GM19395 (cell line): Measurements from ENCODE around the gene IGFBP1.

Source experiments
- ATAC-seq: cut with Tn5 transposase; IDR thresholded peaks from one replicate; pipeline ENCODE4 v1.9.1; 2021; ENCODE audit warnings: mild to moderate bottlenecking, moderate library complexity; ENCODE audit not compliant: unreplicated experiment

Gene IGFBP1

DNA sequence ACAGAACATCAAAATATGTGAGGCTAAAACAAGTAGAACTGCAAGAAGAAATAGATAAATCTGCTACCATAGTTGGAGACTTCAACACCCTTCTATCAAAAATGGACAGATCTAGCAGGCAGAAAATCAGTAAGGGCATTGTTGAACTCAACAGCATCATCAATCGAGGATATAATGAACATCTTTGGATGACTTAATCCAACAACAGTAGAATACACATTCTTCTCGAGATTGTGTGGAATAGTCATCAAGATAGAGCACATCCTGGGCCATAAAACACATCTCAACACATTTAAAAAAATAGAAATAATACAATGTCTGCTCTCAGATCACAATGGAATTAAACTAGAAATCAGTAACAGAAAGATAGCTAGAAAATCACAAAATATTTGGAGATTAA, 9.9 kb downstream of the IGFBP1 start:
- no peak for ATAC-seq

DNA sequence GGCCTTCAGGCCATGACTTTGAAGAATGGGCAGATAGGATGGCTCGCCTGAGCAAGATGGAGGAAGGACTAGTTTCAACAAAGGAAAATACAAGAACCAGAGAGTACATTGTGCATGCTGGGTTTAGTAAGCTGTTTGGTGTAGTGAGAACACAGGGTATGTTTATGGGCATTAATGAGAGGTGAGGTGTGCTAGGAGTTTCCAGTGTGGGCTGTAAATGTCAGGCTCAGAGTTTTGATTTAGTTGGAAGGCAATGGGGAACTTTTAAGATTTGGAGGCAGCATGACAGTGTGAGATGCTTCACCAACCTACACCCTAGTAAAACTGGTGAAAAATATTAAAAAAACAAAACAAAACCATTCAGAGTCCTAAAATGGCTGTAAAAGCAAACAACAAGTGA, 13.3 kb downstream of the IGFBP1 start:
- no peak for ATAC-seq

DNA sequence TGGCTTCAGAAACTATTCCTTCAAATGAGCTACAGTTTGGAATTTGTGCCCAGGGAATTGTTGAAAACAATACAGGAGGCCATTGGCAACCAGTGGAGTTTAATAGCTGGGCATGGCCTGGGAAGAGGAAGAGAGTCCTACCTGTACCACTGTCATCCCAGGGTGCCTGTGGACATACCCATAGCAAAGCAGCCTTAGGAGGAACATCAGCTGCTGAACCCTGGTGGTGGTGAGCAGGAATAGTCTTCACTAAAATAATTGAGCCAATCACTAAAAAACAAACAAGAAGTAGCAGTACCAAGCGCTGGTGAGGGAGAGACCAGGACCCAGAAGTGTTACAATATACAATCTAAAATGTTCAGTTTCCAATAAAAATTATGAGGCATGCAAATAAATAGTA, 14.5 kb downstream of the IGFBP1 start:
- ATAC-seq, result no peak

DNA sequence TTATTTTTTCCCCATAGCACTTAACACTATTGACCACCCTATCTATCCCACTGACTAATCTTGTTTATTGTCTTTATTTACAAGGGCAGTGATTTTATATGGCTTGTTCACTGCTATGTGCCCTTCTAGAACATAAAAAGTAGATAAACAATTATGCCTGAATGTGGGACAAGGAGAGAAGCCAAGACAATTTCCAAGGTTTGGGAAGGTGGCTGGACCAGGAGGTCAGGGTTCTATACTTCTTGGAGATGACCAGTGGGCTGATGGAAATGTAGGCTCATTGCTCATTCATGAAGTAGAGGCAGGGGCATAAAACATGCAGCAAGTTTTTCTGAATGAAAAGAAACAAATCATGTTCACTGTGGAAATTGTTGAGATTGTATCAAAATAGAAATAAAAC, 21.3 kb downstream of the IGFBP1 start:
- no peak for ATAC-seq

DNA sequence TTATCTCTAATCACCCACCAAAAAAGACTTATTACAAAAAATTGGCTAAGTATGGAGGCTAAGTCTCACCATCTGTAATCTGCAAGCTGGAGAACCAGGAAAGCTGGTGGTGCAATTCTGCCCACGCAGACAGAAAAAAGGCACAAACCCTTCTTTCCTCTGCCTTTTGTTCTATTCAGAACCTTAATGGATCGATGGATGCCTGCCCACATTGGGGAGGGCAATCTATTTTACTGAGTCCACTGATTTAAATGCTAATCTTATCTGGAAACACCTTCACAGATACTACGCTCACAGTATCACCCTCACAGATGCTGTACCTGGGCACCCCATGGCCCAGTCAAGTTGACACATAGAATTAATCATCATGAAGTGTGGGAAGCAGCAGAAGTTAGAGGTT, 22.6 kb downstream of the IGFBP1 start:
- no peak for ATAC-seq

DNA sequence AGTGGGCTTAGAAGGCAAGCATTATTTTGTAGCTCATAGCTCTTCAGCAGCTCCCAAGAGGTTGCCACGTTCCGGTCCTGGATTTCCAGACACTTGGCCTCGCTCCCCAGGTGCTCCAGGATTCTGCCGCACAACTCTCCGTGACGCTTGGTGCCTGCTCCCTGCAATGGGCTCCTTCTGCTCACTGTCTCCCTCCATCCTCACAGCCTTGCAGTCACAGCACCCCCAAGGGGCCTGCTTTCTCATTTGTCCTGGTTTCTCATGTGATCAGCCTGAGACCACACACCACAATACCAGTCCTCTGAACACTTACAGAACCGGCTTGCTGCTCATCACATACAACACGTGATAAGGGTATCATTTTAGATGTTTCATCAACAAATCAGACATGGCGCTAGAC, 23.0 kb downstream of the IGFBP1 start:
- ATAC-seq, result no peak

DNA sequence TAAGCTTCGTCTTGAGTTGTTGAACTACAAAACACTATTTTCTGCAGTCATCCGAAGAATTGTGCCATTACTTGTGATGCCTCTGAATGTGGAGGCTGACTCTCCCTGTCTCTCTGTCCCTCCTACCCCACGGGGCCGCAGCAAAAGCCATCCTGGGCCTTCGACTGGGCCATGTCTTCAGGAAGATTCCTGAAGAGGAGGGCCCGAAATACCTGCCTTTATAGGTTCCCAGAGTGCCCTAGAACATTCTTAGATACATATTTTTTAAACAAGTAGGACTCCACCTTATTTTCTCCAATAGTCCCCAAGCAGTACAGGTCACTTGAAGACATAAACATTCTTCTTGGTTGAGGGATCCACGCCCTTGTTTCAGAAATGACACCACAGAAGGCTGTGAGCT, 24.7 kb downstream of the IGFBP1 start:
- ATAC-seq, result no peak

DNA sequence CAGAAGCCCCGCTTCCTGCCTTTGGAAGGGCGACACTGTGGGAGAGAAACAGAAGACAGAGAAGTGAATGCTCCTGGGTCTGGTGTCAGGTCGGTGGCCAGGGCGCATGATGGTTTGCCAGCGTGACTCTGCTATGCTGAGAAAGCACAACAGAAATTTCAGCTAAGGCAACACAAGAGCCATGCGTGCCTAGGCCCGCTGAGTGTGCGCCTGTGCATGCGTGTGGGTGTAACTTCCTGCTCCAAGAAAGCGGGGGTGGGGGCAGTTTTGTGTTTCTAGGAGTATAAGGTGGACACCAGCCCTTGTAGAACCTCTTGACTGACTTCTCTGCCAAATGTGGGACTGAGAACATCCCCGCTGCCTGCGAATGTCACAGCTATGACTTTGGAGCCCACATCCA, 26.6 kb downstream of the IGFBP1 start:
- no peak for ATAC-seq

DNA sequence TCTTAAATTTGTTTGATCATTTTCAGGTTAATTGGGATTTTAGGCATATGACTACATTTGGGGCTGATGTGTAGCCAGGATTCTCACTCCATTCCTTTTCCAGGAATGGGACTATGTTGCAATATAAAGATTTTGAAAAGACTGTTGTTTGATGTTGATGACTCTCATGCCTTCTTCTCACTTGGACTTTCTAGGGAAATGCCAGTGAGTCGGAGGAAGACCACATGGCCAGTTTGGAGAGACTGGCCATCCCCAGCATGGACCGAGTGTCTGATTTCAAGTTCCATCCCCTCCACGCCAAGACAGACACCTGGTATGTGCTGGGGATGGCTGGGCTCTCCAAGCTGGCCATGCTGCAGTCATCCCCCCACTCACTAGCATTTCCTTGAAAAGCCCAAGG, 27.3 kb downstream of the IGFBP1 start:
- ATAC-seq, result no peak

DNA sequence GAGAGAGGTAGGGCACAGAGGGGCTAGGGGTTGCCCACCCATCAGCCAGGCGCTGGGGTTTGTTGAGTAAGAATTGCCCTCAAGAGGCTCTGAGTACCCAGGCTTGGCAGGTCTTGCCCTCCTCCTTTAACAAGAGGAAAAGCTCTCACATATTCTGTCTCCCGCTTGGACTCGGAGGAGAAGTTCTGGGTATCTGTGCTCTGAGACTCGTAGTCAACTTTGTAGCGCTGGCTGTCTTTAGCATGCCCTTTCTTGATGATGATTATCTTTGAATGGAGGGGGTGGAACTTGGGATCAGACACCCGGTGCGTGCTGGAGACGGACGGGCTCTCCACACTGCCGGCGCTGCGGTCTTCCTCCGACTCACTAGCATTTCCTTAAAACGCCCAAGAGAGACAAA, 28.8 kb downstream of the IGFBP1 start:
- no peak for ATAC-seq

DNA sequence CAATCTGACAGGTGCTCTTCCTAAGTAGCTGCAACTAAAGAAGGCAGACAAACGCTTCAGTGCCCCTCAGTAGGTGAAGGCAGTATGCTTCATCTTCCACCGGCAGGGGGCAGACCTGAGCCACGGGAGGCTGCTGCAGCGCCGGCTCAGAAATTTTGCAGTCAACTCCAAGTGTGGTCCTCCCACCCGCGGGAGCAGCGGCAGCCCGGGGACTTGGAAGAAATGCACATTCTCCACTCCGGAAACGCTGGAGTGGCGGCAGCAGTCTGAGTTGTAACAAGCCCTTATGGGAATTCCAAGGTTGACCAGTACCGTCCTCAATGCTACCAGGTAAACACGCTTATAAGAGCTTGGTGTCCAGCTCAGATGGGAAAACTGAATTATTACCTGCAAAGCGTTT, 29.4 kb downstream of the IGFBP1 start:
- peak; percentile 79 for ATAC-seq

DNA sequence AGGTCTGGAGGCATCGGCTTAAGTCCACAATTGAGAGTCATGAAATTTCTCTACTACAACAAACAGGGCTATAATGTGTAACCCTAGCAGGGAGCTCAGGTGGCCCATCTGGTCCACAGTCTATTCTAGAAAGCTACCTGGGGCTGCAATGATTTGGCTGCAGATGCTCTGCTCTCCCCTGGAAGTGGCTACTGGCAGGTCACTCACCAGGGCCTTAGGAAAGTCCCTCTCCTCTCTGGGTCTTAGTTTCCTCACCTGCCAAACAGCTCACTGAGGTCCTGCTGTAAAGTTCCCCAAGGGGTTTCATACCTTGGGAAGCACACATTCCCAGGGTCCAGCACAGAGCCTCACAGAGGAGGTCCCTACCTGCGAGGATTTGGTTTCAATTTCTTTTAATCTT, 30.3 kb downstream of the IGFBP1 start:
- no peak for ATAC-seq

DNA sequence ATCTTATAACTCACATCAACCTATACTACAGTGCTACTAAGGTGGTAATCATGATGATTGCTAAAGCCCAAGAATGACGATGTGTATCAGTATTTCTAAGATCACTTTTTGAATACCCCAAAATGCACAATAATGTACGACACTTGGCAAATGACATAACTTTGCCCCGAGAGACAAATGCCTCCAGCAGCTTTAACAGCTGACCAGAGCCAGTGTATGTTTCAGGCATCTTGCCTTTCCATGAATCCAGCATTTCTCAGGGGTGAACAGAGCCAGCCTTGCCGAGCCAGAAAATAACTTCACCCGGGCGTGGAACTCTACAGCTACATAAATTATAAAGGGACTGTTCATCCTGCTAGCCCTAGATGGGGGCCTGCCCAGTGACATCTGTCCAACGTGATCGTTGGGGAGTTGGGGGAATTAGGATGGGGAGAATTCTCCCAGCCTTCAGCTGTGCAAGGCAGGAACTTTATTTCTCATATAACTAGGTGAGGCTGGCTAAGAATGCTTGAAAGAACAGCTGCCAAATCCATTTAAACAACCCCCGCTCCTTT, 31.0 kb downstream of the IGFBP1 start:
- no peak for ATAC-seq

DNA sequence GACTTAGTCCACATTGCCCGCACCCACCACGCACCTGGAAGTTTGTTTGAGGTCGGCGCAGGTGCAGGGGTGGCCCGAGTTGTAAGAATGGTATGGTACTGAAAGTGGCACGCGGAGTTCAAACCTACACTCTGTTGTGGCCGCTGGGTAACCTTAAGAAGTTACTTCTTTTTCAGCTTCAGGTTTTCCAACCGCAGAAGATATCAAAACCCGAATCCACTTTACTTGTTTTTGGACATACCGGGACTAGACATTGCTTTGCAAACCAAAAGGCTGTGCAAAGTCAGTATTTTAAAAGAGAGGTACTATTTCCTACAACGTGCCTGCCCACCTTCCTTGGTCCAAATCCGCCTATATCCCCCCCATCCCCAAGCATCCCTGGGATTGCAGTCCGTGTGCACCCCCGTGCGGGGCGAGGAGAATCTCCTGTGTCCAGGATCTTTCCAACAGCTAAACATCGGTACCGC, 31.7 kb downstream of the IGFBP1 start:
- ATAC-seq, result no peak

DNA sequence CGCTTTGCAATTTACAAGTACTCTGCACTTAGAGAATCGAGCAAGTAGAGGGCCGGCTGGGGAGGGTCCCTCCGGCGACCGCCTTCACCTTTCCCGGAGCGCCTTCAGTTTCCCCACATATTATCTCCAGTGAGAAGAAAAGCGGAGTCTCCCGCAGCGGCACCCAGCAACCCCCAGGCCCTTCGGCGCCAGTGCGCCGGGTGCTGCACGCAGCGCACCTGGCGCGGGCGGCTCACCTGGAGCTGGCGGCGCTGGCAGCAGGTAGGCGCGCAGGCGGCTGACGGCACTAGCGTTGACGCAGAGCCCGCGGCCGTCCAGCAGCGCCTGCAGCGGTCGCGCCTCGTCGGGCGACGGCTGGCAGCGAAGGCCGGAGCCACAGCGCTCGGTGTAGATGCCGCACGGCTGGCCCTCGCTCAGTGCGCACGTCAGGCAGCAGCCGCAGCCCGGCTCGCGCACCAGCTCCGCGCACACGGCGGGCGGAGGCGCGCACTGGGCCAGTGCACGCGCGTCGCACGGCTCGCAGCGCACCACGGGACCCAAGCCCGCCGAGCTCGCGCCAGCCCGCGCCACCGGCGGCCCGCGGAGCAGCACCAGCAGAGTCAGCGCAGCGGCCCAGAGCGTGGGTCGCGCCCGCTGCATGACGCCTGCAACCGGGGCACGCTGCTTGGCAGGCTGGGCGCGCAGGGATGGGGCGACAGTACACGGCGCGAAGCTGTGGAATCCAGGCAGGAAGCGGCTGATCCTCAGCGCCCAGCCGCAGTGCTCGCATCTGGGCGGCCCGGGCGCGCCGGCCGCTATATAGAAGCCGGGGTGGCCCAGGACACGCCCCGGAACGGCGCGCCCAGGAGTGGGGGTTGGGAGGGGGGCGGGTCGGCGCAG, 32.5 kb downstream of the IGFBP1 start, which contains the start of gene IGFBP3:
Gene IGFBP3, minus strand, starts transcription at position 771 of the 879 bp plus-strand sequence. Its CDS starts 132 bp downstream, at position 639.
- ATAC-seq, result no peak

DNA sequence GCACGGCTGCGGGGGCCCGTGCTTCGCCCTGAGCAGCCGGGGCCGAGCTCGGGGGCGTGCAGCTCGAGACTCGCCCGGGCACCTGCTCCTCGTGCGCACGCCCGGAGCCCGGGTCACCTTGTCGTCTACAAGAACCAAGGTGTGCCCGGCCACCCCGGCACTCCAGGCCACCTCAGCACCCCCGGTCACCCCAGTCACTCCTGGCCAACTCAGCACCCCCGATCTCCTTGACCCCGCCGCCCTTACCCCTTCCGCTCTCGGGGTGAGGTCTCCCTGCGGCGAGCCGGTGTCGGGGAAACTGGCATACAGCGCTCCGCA, 33.1 kb downstream of the IGFBP1 start:
- ATAC-seq, result no peak

DNA sequence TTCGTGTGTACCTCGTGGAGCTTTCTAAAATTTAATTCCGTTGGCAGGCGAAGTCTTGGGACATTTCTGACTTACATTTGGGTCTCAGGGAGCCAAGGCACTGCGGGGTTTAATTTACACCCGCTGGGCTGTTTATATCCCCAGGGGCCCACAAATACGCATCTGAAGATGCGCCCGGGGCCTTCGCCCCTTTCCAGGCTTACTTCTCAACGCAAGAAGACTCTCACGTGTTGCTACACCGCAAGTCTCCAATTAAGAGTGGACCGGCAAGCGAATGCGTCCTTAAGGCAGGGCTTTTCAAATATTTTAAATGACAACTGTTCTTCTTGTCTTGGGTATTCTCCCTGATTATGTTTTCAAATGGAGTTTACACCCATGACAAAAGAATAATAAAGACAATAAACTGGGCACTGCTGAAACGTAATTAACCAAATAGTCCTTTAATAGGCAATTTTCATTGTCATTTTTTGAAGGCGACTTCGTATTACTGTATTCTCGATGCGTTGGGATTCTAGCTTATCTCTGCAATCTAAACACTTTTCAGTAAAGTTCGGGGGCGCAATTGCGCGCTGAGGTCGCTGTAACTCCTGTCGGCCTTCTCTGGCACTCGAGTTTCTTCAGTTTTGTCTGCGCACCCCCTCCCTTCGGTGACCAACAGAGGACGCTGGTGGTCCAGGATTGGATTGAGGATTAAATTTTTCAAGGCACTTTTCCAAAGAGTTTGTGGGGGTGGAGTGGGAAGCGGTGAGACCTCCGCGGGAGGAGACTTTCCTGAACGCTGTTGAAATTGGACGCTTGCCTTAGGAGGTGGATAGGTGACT, 33.6 kb downstream of the IGFBP1 start:
- no peak for ATAC-seq

DNA sequence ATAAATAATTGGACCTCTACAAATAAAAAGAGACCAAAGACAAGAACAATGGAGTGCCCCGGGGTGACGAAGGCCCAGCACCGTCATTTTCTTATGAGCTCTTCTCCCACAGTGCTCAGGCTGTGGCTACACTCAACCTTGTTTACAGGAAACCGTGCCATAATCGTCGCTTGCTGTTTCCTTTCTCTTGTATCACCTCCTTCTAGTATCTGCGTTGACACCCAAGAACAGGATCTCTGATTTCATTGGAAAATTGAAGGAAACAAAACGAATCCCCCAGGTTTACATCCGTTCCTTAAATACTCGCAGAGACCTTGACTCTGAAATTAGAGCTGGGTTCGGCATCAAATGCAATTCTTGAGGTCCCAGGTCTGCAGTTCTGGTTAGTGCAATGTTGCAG, 34.5 kb downstream of the IGFBP1 start:
- peak; percentile 26 for ATAC-seq

DNA sequence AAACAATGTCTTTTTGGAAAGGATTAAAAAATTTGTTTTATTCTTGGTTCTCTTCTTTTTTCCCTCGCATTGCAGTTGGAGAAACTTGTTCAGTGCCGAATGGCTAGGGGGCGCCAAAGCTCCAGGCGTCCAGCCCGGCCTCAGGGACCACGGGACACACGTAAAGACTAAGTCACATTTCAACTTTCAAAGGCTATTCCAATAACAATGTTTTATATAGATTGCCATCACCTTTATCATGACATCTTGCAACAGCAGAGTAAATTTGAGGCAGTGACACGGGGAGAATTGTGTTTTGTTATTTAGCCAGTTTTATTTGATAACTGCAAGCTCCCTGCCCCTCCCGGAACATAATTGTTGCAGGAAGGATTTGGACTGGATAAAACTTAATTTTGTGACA, 35.0 kb downstream of the IGFBP1 start:
- peak; percentile 55 for ATAC-seq

DNA sequence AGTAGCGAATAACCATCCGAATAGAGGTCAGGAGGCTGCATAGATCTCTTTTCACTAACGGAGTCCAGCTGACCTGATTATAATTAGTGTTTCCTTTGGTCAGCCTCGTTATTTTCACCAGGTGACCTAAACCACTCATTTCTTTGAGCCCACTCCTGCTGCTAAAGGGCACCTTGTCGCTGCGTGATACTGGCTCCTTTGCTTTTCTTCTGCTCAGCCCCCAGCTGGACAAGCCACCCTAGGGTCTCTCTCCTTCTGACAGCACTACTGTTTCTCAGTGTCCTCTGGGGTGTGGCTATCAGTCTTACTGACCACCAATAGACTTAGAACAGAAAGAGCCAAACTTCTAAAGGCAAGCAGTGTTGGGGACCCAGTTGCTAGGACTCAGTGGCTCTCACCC, 35.5 kb downstream of the IGFBP1 start:
- ATAC-seq, result no peak

DNA sequence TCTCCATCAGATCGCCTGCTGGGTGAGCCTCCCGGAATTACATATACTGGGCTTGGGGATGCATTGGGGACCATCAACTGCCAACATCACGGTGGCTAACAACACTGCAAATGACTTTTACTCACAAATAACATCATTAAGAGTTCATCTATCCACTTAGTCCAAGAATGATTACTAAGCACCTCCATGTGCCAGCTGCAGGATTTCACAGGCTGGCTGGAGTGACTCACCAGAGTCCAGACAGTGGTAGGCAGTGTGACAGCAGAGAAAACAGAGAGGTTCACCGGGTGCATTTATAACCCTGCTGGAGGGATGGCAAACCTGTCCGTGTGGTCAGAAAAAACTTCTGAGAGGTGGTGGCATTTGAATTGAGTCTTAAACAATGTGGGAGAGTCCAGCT, 36.0 kb downstream of the IGFBP1 start:
- no peak for ATAC-seq

DNA sequence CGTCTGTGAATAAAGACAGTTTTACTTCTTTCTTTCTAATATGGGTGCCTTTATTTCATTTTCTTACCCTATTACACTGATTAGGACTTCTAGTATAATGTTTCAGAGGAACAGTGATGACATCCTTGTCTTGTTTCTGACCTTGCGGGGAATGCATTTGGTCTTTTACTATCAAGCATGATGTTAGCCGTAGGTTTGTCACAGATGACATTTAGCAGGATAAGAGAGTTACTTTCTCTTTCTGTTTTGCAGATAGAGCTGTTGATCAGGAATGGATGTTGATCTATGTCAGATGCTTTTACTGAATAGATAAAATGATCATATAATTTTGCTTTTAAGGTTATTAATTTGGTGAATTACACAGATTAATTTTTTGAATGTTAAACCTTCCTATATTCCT, 39.4 kb downstream of the IGFBP1 start:
- no peak for ATAC-seq
